Measurements from ENCODE around the gene RPS6KA2. TPM values are rescaled to one million over a fixed set of nuclear protein-coding genes. Genes with fewer than 3 reads are reported as not detected.

RPS6KA2 gene
- polyA plus RNA-seq, 1 experiment, result 70.9 TPM

DNA sequence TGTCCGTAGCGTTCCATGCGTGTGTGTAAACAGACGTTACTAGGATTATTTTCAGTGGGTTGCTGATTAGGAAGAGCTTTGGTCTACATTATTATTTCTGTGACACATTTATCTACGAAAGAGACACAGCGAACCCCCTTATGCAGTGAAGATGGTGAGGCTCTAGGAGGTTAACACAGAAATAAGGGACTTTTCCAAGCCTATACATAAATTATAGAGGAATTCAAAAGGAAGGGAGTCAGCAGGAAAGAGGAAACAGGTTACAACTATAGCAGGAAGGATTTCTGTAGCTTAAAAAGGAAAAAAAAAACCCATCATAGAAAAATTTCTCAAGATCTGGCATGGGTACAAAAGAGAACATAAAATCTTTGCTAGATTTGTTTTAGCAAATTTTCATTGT lies 12.9 kb upstream of the RPS6KA2 start:
- Histone ChIP-seq H3K9me3 (ENCODE audit: control insufficient read depth, insufficient read depth, low read length) (no peaks in the 10 kb centered on the region; the same call in 1 of the 2 replicates), H3K27me3 (ENCODE audit: control insufficient read depth, insufficient read depth, low read length) (peaks cover 5% of the 10 kb centered on the region), H3K4me3 (ENCODE audit: low read depth, low read length) (no peak overlapping the region), H3K27ac (ENCODE audit: low read depth, low read length) (no peak overlapping the region)
- POLR2A ChIA-PET, result interaction anchor here (0.8 kb wide), 1 partner anchor 13 kb away, joined by 4 read pairs; the partner anchor contains the start of gene RPS6KA2
- DNase-seq (ENCODE audit: low read depth, low spot score), result no peak
- CTCF ChIA-PET, result interaction anchor here (0.7 kb wide), 1 partner anchor 14 kb away, joined by 3 read pairs; no protein-coding TSS in a partner anchor
- TF ChIP-seq CTCF (IDR thresholded peaks at IDR 0.05; ENCODE audit: low read depth, low read length), result no peak

DNA sequence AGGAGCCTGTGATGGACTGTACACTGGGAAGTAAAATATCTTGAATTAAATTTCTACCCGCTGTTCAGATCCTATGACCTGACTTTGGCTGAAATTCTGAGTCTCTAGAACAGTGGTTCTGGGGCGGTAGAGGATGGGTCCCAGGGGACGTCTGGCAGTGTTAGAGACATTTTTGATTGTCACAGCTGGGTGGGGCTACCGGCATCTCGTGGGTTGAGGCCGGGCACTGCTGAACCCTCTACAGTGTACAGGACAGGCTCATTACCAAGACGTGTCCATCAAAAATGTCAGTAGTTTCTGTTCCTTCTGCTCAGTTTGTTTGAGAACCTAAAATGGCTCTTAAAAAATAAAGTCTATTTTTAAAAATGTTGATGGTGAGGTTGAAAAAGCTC lies 11.5 kb upstream of the RPS6KA2 start:
- H3K27ac ChIP-seq (ENCODE audit: low read depth, low read length), result no peak overlapping the region
- no peak overlapping the region for H3K4me3 ChIP-seq (ENCODE audit: low read depth, low read length)
- ChIA-PET CTCF (interaction anchor here (0.6 to 0.8 kb wide), 2 partner anchors 188 to 325 kb away, joined by 3 to 8 read pairs; no protein-coding TSS in a partner anchor), POLR2A (interaction anchor here (0.6 kb wide), 1 partner anchor 11 kb away, joined by 4 read pairs; the partner anchor contains the start of gene RPS6KA2)
- H3K9me3 ChIP-seq (ENCODE audit: control insufficient read depth, insufficient read depth, low read length), result no peaks in the 10 kb centered on the region; the same call in 1 of the 2 replicates
- peaks cover 5% of the 10 kb centered on the region for H3K27me3 ChIP-seq (ENCODE audit: control insufficient read depth, insufficient read depth, low read length)
- no peak for DNase-seq (ENCODE audit: low read depth, low spot score)
- no peak for TF ChIP-seq CTCF (IDR thresholded peaks at IDR 0.05; ENCODE audit: low read depth, low read length)

GRCh38 chr6:166637812-166638572 lies 10.9 kb upstream of the RPS6KA2 start:
- ChIA-PET POLR2A (interaction anchor here (0.6 kb wide), 1 partner anchor 11 kb away, joined by 4 read pairs; the partner anchor contains the start of gene RPS6KA2), CTCF (interaction anchor here (0.6 to 0.8 kb wide), 2 partner anchors 189 to 324 kb away, joined by 3 to 8 read pairs; no protein-coding TSS in a partner anchor)
- DNase-seq (ENCODE audit: low read depth, low spot score), result no peak
- Histone ChIP-seq H3K27me3 (ENCODE audit: control insufficient read depth, insufficient read depth, low read length) (peaks cover 5% of the 10 kb centered on the region), H3K9me3 (ENCODE audit: control insufficient read depth, insufficient read depth, low read length) (no peaks in the 10 kb centered on the region; the same call in 1 of the 2 replicates), H3K27ac (ENCODE audit: low read depth, low read length) (no peak overlapping the region), H3K4me3 (ENCODE audit: low read depth, low read length) (no peak overlapping the region)
- TF ChIP-seq CTCF (IDR thresholded peaks at IDR 0.05; ENCODE audit: low read depth, low read length), result no peak

DNA sequence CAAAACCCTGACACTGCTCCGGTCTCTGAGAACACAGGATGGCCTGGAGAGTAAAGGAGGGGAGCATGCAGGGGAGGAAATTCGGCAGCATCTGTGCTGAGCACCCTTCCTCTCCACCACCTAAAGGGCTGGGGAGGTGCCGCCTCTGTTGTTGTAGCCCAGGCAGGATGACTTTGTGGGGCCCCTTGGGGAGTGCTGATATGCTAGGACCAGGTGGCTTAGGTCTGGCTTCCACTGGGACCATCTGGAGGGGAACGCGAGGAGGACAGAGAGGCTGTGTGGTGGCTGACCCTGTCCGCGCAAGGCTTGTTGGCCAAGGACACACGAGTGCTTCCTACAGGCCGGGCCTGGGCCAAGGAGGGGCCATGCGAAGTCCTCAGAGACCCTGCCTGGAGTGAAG lies 9.9 kb upstream of the RPS6KA2 start:
- no peak for DNase-seq (ENCODE audit: low read depth, low spot score)
- ChIA-PET POLR2A (no interaction called here), CTCF (no interaction called here)
- no peak for TF ChIP-seq CTCF (IDR thresholded peaks at IDR 0.05; ENCODE audit: low read depth, low read length)
- Histone ChIP-seq H3K27me3 (ENCODE audit: control insufficient read depth, insufficient read depth, low read length) (peaks cover 2% of the 10 kb centered on the region), H3K4me3 (ENCODE audit: low read depth, low read length) (no peak overlapping the region), H3K9me3 (ENCODE audit: control insufficient read depth, insufficient read depth, low read length) (no peaks in the 10 kb centered on the region; the same call in 1 of the 2 replicates), H3K27ac (ENCODE audit: low read depth, low read length) (no peak overlapping the region)

Measured in AG04450 (cell line).